ENCODE results near the gene DKC1.

DNA sequence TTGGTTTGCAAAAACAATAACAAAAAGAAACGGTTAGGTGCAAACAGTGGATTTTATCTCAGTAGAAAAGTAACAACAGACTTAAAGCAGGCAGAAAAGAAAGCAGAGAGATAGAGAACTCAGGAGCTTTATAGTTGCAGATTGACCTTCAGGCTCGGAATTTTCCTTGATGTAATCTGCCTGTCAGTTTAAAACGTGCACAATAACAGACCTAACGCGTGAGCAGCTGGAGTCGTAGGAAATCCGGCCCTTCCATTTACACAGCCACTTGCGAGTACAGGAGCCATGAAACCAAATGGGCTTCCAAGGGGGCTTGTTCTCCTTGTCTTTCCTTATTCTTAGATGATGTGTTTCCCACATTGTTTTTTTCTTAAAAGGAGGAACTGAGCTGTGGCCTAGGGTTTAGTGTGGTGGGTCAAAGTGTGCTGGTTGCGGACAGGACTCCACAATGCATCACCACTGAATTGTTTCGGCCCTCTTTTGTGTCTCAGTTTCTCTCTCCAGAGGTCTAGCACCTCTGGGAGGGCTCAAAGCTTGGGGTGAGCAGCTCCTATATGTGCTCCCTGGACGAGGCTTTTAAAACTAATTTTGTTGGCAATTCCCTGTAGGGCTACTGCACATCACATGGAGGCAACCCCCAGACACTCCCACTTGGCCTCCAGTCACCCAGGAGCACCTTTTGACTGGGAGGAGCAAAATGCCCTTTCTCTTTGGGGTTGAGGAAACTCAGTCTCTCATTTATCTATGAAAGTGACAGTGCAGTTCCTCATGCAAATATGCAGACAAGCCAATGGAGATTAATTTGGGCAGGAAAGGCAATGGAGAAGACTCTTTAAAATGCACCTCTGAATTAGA lies 56.5 kb downstream of the DKC1 start:
- TF ChIP-seq, protein P1, sequence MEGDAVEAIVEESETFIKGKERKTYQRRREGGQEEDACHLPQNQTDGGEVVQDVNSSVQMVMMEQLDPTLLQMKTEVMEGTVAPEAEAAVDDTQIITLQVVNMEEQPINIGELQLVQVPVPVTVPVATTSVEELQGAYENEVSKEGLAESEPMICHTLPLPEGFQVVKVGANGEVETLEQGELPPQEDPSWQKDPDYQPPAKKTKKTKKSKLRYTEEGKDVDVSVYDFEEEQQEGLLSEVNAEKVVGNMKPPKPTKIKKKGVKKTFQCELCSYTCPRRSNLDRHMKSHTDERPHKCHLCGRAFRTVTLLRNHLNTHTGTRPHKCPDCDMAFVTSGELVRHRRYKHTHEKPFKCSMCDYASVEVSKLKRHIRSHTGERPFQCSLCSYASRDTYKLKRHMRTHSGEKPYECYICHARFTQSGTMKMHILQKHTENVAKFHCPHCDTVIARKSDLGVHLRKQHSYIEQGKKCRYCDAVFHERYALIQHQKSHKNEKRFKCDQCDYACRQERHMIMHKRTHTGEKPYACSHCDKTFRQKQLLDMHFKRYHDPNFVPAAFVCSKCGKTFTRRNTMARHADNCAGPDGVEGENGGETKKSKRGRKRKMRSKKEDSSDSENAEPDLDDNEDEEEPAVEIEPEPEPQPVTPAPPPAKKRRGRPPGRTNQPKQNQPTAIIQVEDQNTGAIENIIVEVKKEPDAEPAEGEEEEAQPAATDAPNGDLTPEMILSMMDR (IDR thresholded peaks at IDR 0.05): no peak
- no peak for TF ChIP-seq POLR2A (IDR thresholded peaks at IDR 0.05)
- no peak for TF ChIP-seq EP300 (IDR thresholded peaks at IDR 0.05)
